ENCODE measurements around the gene SLC2A10.

The SLC2A10 gene

GRCh38 chr20:46767127-46767761 lies 57.8 kb downstream of the SLC2A10 start:
- no peak overlapping the region for H3K27ac ChIP-seq (replicated peaks)
- DNase-seq (ENCODE audit: low read depth in 1 of 2, low spot score in 1 of 2), result peak in 1 of 2 experiments; percentile 15
- TF ChIP-seq POLR2AphosphoS5 (IDR thresholded peaks at IDR 0.05; ENCODE audit: low read depth) (no peak), SPI1 (IDR thresholded peaks at IDR 0.05; ENCODE audit: borderline replicate concordance, low read depth) (no peak), CTCF (IDR thresholded peaks at IDR 0.05; ENCODE audit: insufficient read depth, low read length) (peak; percentile 33), GABPA (IDR thresholded peaks at IDR 0.05; ENCODE audit: low read depth) (no peak), REST (IDR thresholded peaks at IDR 0.05; ENCODE audit: insufficient replicate concordance, low read depth) (no peak)
- H3K27me3 ChIP-seq (ENCODE audit: insufficient read depth, poor library complexity, severe bottlenecking), result no peaks in the 10 kb centered on the region
- no peak overlapping the region for H3K4me3 ChIP-seq (replicated peaks; ENCODE audit: insufficient read depth, low read length)

- no peak overlapping the region for H3K4me3 ChIP-seq (replicated peaks; ENCODE audit: insufficient read depth, low read length)
- DNase-seq (ENCODE audit: low read depth in 1 of 2, low spot score in 1 of 2), result no peak
- no peaks in the 10 kb centered on the region for H3K27me3 ChIP-seq (ENCODE audit: insufficient read depth, poor library complexity, severe bottlenecking)
- no peak overlapping the region for H3K27ac ChIP-seq (replicated peaks)
- no peak for TF ChIP-seq CTCF (IDR thresholded peaks at IDR 0.05; ENCODE audit: insufficient read depth, low read length)
- TF ChIP-seq GABPA (IDR thresholded peaks at IDR 0.05; ENCODE audit: low read depth), result no peak
- TF ChIP-seq REST (IDR thresholded peaks at IDR 0.05; ENCODE audit: insufficient replicate concordance, low read depth), result no peak
- TF ChIP-seq SPI1 (IDR thresholded peaks at IDR 0.05; ENCODE audit: borderline replicate concordance, low read depth), result no peak
- TF ChIP-seq POLR2AphosphoS5 (IDR thresholded peaks at IDR 0.05; ENCODE audit: low read depth), result no peak
Measured at GRCh38 chr20:46770330-46771194, 61.1 kb downstream of the SLC2A10 start.

- TF ChIP-seq CTCF (IDR thresholded peaks at IDR 0.05; ENCODE audit: insufficient read depth, low read length) (no peak), SPI1 (IDR thresholded peaks at IDR 0.05; ENCODE audit: borderline replicate concordance, low read depth) (no peak), REST (IDR thresholded peaks at IDR 0.05; ENCODE audit: insufficient replicate concordance, low read depth) (no peak), POLR2AphosphoS5 (IDR thresholded peaks at IDR 0.05; ENCODE audit: low read depth) (no peak), GABPA (IDR thresholded peaks at IDR 0.05; ENCODE audit: low read depth) (no peak)
- Histone ChIP-seq H3K4me3 (replicated peaks; ENCODE audit: insufficient read depth, low read length) (no peak overlapping the region), H3K27me3 (ENCODE audit: insufficient read depth, poor library complexity, severe bottlenecking) (no peaks in the 10 kb centered on the region), H3K27ac (replicated peaks) (no peak overlapping the region)
- DNase-seq (ENCODE audit: low read depth in 1 of 2, low spot score in 1 of 2), result no peak
Measured at GRCh38 chr20:46771195-46771588, 61.7 kb downstream of the SLC2A10 start.
